Measurements from ENCODE around the gene PRAMEF13.
"Not testable (repeated sequence)": the region's sequence is repeated elsewhere in the genome, so short reads cannot be mapped to it uniquely, and the experiment has no call there.

GRCh38 chr1:13232056-13232455 lies 30.8 kb upstream of the PRAMEF13 start:
- not testable (repeated sequence) for TF ChIP-seq CTCF (optimal IDR thresholded peaks at IDR 0.05 in 1 of 3, IDR thresholded peaks at IDR 0.05 in 1 of 3, conservative IDR thresholded peaks at IDR 0.05 in 1 of 3; ENCODE audit: extremely low read depth in 1 of 3, insufficient read depth in 2 of 3, low read length in 3 of 3); EZH2 (IDR thresholded peaks at IDR 0.05; ENCODE audit: low read length)

All from keratinocyte (primary cell).